NCI-H1105 (cell line): ENCODE measurements around the gene FAM83G.
"Not testable (repeated sequence)": the region's sequence is repeated elsewhere in the genome, so short reads cannot be mapped to it uniquely, and the experiment has no call there.

Experiments used
- DNase-seq: peaks from one replicate; lab custom pipeline; 2025; lab: John Stamatoyannopoulos, UW

Gene FAM83G

GRCh38 chr17:18968345-18968744 lies 36.2 kb downstream of the FAM83G start:
- no peak for DNase-seq

GRCh38 chr17:18967916-18968315 lies 36.6 kb downstream of the FAM83G start:
- peak; percentile 9 for DNase-seq

- DNase-seq, result peak; percentile 18
These were observed 37.5 kb downstream of the FAM83G start for GRCh38 chr17:18966831-18967624.

- DNase-seq, result no peak
These were observed 38.9 kb downstream of the FAM83G start for GRCh38 chr17:18965530-18966236.

GRCh38 chr17:18964550-18964949 lies 40.0 kb downstream of the FAM83G start:
- DNase-seq, result no peak

GRCh38 chr17:18964018-18964351 lies 40.6 kb downstream of the FAM83G start:
- DNase-seq, result no peak

GRCh38 chr17:18963126-18964017 lies 41.2 kb downstream of the FAM83G start:
- DNase-seq, result no peak

- no peak for DNase-seq
These were observed 42.1 kb downstream of the FAM83G start for GRCh38 chr17:18962494-18962815.

- no peak for DNase-seq
These were observed 42.7 kb downstream of the FAM83G start for GRCh38 chr17:18961634-18962493.

- DNase-seq, result peak; percentile 45
These were observed 43.6 kb downstream of the FAM83G start for GRCh38 chr17:18960803-18961511.

GRCh38 chr17:18960241-18960665 lies 44.3 kb downstream of the FAM83G start:
- DNase-seq, result no peak

GRCh38 chr17:18959845-18960240 lies 44.7 kb downstream of the FAM83G start:
- DNase-seq, result no peak

GRCh38 chr17:18959071-18959844 lies 45.3 kb downstream of the FAM83G start:
- DNase-seq, result no peak

- no peak for DNase-seq
These were observed 46.0 kb downstream of the FAM83G start for GRCh38 chr17:18958611-18959010.

- DNase-seq, result no peak
These were observed 46.7 kb downstream of the FAM83G start for GRCh38 chr17:18957831-18958230.

GRCh38 chr17:18956581-18956980 lies 48.0 kb downstream of the FAM83G start:
- no peak for DNase-seq

- DNase-seq, result not testable (repeated sequence)
These were observed 48.5 kb downstream of the FAM83G start for GRCh38 chr17:18956021-18956420.

- DNase-seq, result no peak
These were observed 49.6 kb downstream of the FAM83G start for GRCh38 chr17:18955009-18955408.

- no peak for DNase-seq
These were observed 50.2 kb downstream of the FAM83G start for GRCh38 chr17:18954321-18954720.

- DNase-seq, result no peak
These were observed 51.3 kb downstream of the FAM83G start for GRCh38 chr17:18953231-18953728.
